ENCODE data around the gene RAPGEF6.

DNA sequence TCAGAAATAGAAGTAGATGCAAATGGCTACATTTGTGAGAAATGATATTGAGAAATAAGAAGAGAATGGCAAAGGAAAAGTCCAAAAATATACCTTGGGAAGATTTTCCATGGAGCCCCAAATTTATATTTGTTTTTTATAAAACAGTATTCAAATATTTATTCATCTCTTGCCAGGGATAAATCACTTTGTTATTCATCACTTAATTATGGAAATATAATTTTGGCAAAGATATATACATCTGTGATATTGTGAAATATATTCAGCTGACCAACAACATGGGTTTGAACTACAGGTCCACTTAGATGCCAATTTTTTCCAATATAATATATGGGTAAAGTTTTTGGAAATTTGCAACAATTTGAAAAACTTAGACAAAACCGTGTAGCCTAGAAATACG, 19.7 kb upstream of the RAPGEF6 start:
- TF ChIP-seq, protein P1, sequence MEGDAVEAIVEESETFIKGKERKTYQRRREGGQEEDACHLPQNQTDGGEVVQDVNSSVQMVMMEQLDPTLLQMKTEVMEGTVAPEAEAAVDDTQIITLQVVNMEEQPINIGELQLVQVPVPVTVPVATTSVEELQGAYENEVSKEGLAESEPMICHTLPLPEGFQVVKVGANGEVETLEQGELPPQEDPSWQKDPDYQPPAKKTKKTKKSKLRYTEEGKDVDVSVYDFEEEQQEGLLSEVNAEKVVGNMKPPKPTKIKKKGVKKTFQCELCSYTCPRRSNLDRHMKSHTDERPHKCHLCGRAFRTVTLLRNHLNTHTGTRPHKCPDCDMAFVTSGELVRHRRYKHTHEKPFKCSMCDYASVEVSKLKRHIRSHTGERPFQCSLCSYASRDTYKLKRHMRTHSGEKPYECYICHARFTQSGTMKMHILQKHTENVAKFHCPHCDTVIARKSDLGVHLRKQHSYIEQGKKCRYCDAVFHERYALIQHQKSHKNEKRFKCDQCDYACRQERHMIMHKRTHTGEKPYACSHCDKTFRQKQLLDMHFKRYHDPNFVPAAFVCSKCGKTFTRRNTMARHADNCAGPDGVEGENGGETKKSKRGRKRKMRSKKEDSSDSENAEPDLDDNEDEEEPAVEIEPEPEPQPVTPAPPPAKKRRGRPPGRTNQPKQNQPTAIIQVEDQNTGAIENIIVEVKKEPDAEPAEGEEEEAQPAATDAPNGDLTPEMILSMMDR (IDR thresholded peaks at IDR 0.05; ENCODE audit: low read depth, low read length) = no peak
- no peak for TF ChIP-seq EZH2phosphoT487 (IDR thresholded peaks at IDR 0.05; ENCODE audit: low read depth)
